HG03354 (cell line): Measurements from ENCODE around the gene C3orf62.
"Not testable (repeated sequence)": the region's sequence is repeated elsewhere in the genome, so short reads cannot be mapped to it uniquely, and the experiment has no call there.

Experiments
- ATAC-seq: cut with Tn5 transposase; IDR thresholded peaks from one replicate; pipeline ENCODE4 v1.9.1; 2021; ENCODE audit warnings: mild to moderate bottlenecking; ENCODE audit not compliant: unreplicated experiment, poor library complexity, severe bottlenecking

The C3orf62 gene

GRCh38 chr3:49220985-49221563 lies 56.0 kb downstream of the C3orf62 start:
- ATAC-seq: not testable (repeated sequence)

DNA sequence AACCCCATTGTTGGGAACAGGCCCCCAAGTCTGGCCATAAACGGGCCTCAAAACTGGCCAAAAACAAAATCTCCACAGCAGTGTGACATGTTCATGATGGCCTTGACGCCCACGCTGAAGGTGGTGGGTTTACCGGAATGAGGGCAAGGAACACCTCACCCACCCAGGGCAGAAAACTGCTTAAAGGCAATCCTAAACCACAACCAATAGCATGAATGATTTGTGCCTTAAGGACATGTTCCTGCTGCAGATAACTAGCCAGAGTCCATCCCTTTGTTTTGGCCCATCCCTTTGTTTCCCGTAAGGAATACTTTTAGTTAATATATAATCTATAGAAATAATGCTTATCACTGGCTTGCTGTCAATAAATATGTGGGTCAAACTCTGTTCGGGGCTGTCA lies 57.9 kb downstream of the C3orf62 start:
- no peak for ATAC-seq
